Activated CD4-positive, alpha-beta memory T cell treated with anti-CD3 and anti-CD28 coated beads, Interleukin-2, amount 10 ng/mL, durations not matched to agents 7 days and 5 days (primary cell): ENCODE results near the gene SLC25A31. TPM values are rescaled to one million over a fixed set of nuclear protein-coding genes. Genes with fewer than 3 reads are reported as not detected.

Experiments used
- total RNA-seq, 2 experiments: library from RNA; stranded (reverse); gene quantifications; one replicate each; pipeline ENCODE4 v1.2.3, GENCODE V29; 2021

SLC25A31 gene
- total RNA-seq, 2 experiments from 2014 or later, result not detected

Other genes with a start within 250 kb of the SLC25A31 start
- not detected for gene INTU, start 97.4 kb upstream of the SLC25A31 start, total RNA-seq
- gene HSPA4L, start 51.9 kb downstream of the SLC25A31 start, total RNA-seq, result under 1 TPM; 0.30 to 0.33 TPM
- 10 to 100 TPM; 43.8 to 45.7 TPM for gene PLK4, start 150.5 kb downstream of the SLC25A31 start, total RNA-seq
- 10 to 100 TPM; 19.4 to 21.4 TPM for gene MFSD8, start 234.8 kb downstream of the SLC25A31 start, total RNA-seq
- 10 to 100 TPM; 23.6 to 26.8 TPM for gene ABHD18, start 235.0 kb downstream of the SLC25A31 start, total RNA-seq